Vagina (tissue), 2 donors: ENCODE data around the gene FOLR3.

Source experiments
- POLR2A ChIP-seq, 2 donors: fragments of 450-650 bp; IDR thresholded peaks; one replicate each; pipeline ENCODE4 v1.6.1; 2017; ENCODE audit warnings: antibody characterized with exemption in 2 of 2, mild to moderate bottlenecking in 2 of 2, moderate library complexity in 2 of 2
- POLR2AphosphoS5 ChIP-seq, 2 donors: sonication (generic); formaldehyde crosslinking; IDR thresholded peaks; one replicate each; pipeline ENCODE4 v1.9.0; 2017; ENCODE audit warnings: antibody characterized with exemption in 2 of 2, mild to moderate bottlenecking in 2 of 2, low read depth in 1 of 2; ENCODE audit not compliant: insufficient read depth in 1 of 2
- TF ChIP-seq, protein P1 (sequence below), 3 experiments: fragments of 450-650 bp in 2 of 3; fragments of 200-600 bp in 1 of 3; sonication (generic) in 1 of 3; IDR thresholded peaks; one replicate each; pipeline ENCODE4 v1.5.1; 2017 to 2019; ENCODE audit warnings: antibody characterized with exemption in 3 of 3, mild to moderate bottlenecking in 2 of 3, moderate library complexity in 2 of 3

DNA sequence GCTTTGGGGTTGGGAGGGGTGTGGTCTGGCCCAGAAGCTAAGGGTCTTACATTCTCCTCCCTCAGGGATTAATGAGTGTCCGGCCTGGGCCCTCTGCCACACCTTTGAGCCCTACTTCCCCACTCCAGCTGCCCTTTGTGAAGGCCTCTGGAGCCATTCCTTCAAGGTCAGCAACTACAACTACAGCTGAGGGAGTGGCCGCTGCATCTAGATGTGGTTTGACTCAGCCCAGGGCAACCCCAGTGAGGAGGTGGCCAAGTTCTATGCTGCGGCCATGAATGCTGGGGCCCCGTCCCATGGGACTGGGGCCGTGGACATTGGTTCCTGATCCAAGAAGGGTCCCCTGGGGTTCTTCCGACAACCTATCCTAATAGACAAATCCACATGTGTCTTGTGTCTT, 42.1 kb downstream of the FOLR3 start:
- TF ChIP-seq POLR2A (IDR thresholded peaks at IDR 0.05) (no peak), POLR2AphosphoS5 (IDR thresholded peaks at IDR 0.05; ENCODE audit: insufficient read depth in 1 of 2, low read depth in 1 of 2) (no peak)
- TF ChIP-seq, protein P1, sequence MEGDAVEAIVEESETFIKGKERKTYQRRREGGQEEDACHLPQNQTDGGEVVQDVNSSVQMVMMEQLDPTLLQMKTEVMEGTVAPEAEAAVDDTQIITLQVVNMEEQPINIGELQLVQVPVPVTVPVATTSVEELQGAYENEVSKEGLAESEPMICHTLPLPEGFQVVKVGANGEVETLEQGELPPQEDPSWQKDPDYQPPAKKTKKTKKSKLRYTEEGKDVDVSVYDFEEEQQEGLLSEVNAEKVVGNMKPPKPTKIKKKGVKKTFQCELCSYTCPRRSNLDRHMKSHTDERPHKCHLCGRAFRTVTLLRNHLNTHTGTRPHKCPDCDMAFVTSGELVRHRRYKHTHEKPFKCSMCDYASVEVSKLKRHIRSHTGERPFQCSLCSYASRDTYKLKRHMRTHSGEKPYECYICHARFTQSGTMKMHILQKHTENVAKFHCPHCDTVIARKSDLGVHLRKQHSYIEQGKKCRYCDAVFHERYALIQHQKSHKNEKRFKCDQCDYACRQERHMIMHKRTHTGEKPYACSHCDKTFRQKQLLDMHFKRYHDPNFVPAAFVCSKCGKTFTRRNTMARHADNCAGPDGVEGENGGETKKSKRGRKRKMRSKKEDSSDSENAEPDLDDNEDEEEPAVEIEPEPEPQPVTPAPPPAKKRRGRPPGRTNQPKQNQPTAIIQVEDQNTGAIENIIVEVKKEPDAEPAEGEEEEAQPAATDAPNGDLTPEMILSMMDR (IDR thresholded peaks at IDR 0.05), result no peak
